HL-60 (cell line): Measurements from ENCODE around the gene PLEKHG2.

ENCODE experiments used
- GABPA ChIP-seq: IDR thresholded peaks from 2 replicates; pipeline ENCODE4 v1.6.1; 2012; ENCODE audit warnings: low read depth
- POLR2AphosphoS5 ChIP-seq: IDR thresholded peaks from 2 replicates; pipeline ENCODE4 v1.6.1; 2012; ENCODE audit warnings: low read depth
- SPI1 ChIP-seq: IDR thresholded peaks from 2 replicates; pipeline ENCODE4 v1.6.1; 2012; ENCODE audit warnings: low read depth, mild to moderate bottlenecking, borderline replicate concordance
- TF ChIP-seq, protein P1 (sequence below): IDR thresholded peaks from one replicate; pipeline ENCODE4 v1.5.1; 2011; ENCODE audit warnings: low read length, control low read depth, inconsistent platforms; ENCODE audit not compliant: insufficient read depth

DNA sequence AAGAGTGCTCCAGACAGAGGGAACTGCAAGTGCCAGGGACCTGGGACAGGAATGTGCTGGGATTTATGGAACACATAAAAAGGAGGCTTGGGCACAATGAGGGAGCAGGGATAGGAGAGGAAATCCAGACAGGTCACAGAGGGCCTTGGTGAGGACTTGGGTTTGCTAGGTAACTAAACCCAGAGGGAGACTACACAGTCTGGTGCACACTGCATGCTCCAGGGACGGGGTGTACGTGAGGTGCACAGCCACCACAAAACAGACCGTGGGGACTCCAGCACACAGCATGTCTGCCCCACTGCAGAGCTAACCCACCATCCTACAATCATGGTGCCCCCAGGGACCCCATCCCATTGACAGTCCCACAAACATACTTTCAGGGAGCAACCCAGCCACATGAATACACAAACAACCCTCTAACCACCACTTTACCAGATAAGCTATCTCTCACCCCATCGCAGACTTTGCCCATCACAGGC lies 11.4 kb upstream of the PLEKHG2 start:
- TF ChIP-seq, protein P1, sequence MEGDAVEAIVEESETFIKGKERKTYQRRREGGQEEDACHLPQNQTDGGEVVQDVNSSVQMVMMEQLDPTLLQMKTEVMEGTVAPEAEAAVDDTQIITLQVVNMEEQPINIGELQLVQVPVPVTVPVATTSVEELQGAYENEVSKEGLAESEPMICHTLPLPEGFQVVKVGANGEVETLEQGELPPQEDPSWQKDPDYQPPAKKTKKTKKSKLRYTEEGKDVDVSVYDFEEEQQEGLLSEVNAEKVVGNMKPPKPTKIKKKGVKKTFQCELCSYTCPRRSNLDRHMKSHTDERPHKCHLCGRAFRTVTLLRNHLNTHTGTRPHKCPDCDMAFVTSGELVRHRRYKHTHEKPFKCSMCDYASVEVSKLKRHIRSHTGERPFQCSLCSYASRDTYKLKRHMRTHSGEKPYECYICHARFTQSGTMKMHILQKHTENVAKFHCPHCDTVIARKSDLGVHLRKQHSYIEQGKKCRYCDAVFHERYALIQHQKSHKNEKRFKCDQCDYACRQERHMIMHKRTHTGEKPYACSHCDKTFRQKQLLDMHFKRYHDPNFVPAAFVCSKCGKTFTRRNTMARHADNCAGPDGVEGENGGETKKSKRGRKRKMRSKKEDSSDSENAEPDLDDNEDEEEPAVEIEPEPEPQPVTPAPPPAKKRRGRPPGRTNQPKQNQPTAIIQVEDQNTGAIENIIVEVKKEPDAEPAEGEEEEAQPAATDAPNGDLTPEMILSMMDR, result no peak
- no peak for TF ChIP-seq SPI1
- no peak for TF ChIP-seq POLR2AphosphoS5
- TF ChIP-seq GABPA, result no peak
